GM10248 (cell line): ENCODE measurements around the gene ASXL3.

Source experiments
- CTCF ChIA-PET: fragments of 300-600 bp; sonication (Branson Sonifier 250); formaldehyde crosslinking; extraction: SDS; loops from one replicate; lab custom pipeline; 2021; ENCODE audit warnings: antibody characterized with exemption; lab: Yijun Ruan, JAX
- POLR2A ChIA-PET: fragments of 350-650 bp; sonication (Branson Sonifier 250); formaldehyde crosslinking; extraction: SDS; loops from one replicate; lab custom pipeline; 2020; ENCODE audit warnings: antibody characterized with exemption; lab: Yijun Ruan, JAX
- DNase-seq: peaks from one replicate; pipeline ENCODE4 v3.0.0; 2012; ENCODE audit errors: extremely low spot score
- TF ChIP-seq, protein P1 (sequence below): IDR thresholded peaks from 2 replicates; pipeline ENCODE4 v1.5.1; 2012; ENCODE audit warnings: mild to moderate bottlenecking, low read depth; ENCODE audit errors: extremely low read depth, missing control alignments, control extremely low read depth

Gene ASXL3

GRCh38 chr18:33556846-33557245 lies 21.2 kb upstream of the ASXL3 start:
- DNase-seq = no peak
- TF ChIP-seq, protein P1, sequence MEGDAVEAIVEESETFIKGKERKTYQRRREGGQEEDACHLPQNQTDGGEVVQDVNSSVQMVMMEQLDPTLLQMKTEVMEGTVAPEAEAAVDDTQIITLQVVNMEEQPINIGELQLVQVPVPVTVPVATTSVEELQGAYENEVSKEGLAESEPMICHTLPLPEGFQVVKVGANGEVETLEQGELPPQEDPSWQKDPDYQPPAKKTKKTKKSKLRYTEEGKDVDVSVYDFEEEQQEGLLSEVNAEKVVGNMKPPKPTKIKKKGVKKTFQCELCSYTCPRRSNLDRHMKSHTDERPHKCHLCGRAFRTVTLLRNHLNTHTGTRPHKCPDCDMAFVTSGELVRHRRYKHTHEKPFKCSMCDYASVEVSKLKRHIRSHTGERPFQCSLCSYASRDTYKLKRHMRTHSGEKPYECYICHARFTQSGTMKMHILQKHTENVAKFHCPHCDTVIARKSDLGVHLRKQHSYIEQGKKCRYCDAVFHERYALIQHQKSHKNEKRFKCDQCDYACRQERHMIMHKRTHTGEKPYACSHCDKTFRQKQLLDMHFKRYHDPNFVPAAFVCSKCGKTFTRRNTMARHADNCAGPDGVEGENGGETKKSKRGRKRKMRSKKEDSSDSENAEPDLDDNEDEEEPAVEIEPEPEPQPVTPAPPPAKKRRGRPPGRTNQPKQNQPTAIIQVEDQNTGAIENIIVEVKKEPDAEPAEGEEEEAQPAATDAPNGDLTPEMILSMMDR = no peak
- ChIA-PET CTCF (interaction anchor here (1.4 kb wide), 1 partner anchor 15 kb away, joined by 4 read pairs; no protein-coding TSS in a partner anchor), POLR2A (no interaction called here)

GRCh38 chr18:33557706-33558105 lies 20.3 kb upstream of the ASXL3 start:
- POLR2A ChIA-PET = no interaction called here
- DNase-seq = no peak
- TF ChIP-seq, protein P1 = no peak
- CTCF ChIA-PET = interaction anchor here (1.1 to 1.4 kb wide), 2 partner anchors 10 to 16 kb away, joined by 4 to 5 read pairs; no protein-coding TSS in a partner anchor

- POLR2A ChIA-PET = no interaction called here
Observed at GRCh38 chr18:33558529-33558928, 19.5 kb upstream of the ASXL3 start.

DNA sequence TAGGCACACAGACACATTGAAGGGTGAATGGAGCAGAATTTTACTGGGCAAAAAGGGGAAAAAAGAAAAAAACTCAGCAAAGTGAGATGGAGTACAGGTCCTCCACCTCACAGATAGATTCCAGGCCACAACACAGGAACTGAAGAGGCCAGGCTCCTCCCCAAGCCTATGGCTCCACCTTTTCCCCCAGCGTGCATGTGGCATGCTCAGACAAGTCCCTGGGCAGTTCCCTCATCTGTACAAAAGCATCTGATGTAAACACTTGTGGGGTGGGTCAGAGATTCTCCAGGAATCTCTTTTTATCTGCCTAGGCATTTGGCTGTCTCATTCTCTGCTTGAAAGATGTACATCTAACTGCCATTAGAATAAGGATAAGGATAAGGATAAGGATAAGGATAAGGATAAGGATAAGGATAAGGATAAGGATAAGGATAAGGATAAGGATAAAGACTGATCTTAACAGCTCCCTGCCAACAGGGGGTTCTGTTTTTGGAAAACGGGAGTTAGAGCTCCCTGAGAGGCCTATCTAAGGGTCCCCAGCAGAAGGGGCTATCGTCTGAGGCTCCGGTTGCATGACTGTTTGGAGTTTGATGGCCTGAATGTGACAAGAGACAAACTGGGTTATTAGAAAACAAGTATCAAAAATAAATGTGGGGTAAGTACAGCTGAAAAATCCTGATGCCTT lies 17.2 kb upstream of the ASXL3 start:
- POLR2A ChIA-PET = no interaction called here
- CTCF ChIA-PET = no interaction called here
- TF ChIP-seq, protein P1 = no peak
- no peak for DNase-seq

More at GRCh38 chr18:33558529-33558928, 19.5 kb upstream of the ASXL3 start:
- no peak for DNase-seq
- TF ChIP-seq, protein P1 = no peak
- CTCF ChIA-PET = interaction anchor here (1.1 kb wide), 1 partner anchor 10 kb away, joined by 5 read pairs; no protein-coding TSS in a partner anchor

DNA sequence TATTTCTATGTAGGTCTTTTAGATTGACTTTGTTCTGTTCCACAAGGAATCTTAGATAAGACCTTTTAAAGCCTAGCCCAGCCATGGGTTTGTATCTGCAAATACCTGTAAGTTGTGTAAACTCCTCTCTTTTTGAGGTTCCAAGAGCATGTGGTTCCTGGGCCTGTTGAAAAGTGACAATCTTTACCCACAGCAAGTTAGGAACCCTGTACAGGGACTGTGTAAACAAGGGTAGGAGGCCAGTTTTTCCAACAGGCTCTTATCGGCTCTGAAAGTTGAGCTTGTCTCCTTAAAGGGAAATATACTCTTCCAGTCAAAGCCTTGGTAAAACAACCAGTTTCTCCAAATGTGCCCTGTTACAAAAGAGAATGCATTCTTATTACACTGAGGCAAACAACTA lies 15.3 kb upstream of the ASXL3 start:
- TF ChIP-seq, protein P1 = no peak
- ChIA-PET POLR2A (no interaction called here), CTCF (interaction anchor here (0.8 kb wide), 1 partner anchor 15 kb away, joined by 3 read pairs; no protein-coding TSS in a partner anchor)
- DNase-seq = no peak

GRCh38 chr18:33567705-33568104 lies 10.3 kb upstream of the ASXL3 start:
- CTCF ChIA-PET = interaction anchor here (1.6 kb wide), 1 partner anchor 10 kb away, joined by 5 read pairs; no protein-coding TSS in a partner anchor
- no peak for DNase-seq
- POLR2A ChIA-PET = no interaction called here
- TF ChIP-seq, protein P1 = no peak
